Measurements from ENCODE around the gene ANTXRL.

Gene ANTXRL

DNA sequence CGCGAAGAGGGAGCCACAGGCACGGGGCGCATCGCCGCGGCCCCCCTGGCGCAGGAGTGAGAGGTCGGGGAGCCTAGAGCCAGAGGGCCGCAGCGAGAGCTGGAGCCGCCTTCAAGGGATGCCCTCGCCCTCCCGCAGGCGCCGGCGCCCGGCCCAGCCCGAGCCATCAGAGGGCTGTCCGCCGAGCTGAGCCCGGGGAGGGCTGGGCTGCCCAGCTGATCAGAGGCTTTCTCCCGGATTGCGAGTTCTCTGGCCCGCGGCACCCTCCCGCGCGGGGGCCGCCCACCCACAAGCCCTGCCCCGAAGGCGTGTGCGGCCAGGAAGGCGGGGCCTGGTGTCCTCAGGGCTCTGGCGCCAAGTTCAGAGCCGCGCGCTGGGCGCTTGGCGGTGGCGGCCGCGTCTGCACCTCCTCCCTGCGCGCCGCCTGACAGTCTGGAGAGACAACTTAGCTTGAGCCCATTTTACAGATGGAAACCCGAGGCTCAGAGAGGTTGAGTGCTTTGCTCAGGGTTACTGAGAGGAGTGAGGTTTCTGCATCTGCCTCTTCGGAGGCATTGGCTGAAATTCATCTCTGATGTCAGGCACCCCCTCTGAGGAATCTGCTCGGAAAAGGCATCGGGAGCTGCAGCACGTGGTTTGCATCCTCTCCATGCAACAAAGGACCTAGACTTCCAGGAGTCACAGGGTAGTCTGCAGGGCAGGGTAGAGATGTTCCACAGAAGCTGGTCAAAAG lies 3.8 kb upstream of the ANTXRL start:
- TF ChIP-seq, protein P1, sequence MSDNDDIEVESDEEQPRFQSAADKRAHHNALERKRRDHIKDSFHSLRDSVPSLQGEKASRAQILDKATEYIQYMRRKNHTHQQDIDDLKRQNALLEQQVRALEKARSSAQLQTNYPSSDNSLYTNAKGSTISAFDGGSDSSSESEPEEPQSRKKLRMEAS (IDR thresholded peaks at IDR 0.05) = peak; percentile 45; the same call in 1 of the 2 replicates
- TF ChIP-seq TAF1 (IDR thresholded peaks at IDR 0.05; ENCODE audit: low read depth) (0 out of 2 replicates have a peak, but pooled peaks have one; percentile 24), NFIC (IDR thresholded peaks at IDR 0.05) (0 out of 2 replicates have a peak, but pooled peaks have one; percentile 20), CEBPB (IDR thresholded peaks at IDR 0.05) (no peak), ZBTB7A (IDR thresholded peaks at IDR 0.05; ENCODE audit: low read depth) (no peak), TCF12 (IDR thresholded peaks at IDR 0.05; ENCODE audit: low read depth) (0 out of 2 replicates have a peak, but pooled peaks have one; percentile 20)

- TF ChIP-seq YY1 (IDR thresholded peaks at IDR 0.05; ENCODE audit: low read depth) = no peak
- no peak for TF ChIP-seq CEBPB (IDR thresholded peaks at IDR 0.05)
- TF ChIP-seq, protein P2, sequence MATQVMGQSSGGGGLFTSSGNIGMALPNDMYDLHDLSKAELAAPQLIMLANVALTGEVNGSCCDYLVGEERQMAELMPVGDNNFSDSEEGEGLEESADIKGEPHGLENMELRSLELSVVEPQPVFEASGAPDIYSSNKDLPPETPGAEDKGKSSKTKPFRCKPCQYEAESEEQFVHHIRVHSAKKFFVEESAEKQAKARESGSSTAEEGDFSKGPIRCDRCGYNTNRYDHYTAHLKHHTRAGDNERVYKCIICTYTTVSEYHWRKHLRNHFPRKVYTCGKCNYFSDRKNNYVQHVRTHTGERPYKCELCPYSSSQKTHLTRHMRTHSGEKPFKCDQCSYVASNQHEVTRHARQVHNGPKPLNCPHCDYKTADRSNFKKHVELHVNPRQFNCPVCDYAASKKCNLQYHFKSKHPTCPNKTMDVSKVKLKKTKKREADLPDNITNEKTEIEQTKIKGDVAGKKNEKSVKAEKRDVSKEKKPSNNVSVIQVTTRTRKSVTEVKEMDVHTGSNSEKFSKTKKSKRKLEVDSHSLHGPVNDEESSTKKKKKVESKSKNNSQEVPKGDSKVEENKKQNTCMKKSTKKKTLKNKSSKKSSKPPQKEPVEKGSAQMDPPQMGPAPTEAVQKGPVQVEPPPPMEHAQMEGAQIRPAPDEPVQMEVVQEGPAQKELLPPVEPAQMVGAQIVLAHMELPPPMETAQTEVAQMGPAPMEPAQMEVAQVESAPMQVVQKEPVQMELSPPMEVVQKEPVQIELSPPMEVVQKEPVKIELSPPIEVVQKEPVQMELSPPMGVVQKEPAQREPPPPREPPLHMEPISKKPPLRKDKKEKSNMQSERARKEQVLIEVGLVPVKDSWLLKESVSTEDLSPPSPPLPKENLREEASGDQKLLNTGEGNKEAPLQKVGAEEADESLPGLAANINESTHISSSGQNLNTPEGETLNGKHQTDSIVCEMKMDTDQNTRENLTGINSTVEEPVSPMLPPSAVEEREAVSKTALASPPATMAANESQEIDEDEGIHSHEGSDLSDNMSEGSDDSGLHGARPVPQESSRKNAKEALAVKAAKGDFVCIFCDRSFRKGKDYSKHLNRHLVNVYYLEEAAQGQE (IDR thresholded peaks at IDR 0.05; ENCODE audit: low read depth) = no peak
- TF ChIP-seq EP300 (IDR thresholded peaks at IDR 0.05; ENCODE audit: borderline replicate concordance) = no peak
- TF ChIP-seq, protein P3, sequence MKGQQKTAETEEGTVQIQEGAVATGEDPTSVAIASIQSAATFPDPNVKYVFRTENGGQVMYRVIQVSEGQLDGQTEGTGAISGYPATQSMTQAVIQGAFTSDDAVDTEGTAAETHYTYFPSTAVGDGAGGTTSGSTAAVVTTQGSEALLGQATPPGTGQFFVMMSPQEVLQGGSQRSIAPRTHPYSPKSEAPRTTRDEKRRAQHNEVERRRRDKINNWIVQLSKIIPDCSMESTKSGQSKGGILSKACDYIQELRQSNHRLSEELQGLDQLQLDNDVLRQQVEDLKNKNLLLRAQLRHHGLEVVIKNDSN (IDR thresholded peaks at IDR 0.05) = no peak
- TF ChIP-seq ZBTB7A (IDR thresholded peaks at IDR 0.05; ENCODE audit: low read depth) = no peak
- TF ChIP-seq, protein P1 (IDR thresholded peaks at IDR 0.05) = no peak
- TF ChIP-seq FOXM1 (IDR thresholded peaks at IDR 0.05; ENCODE audit: borderline replicate concordance, low read depth) = no peak
These were observed 3.1 kb upstream of the ANTXRL start for GRCh38 chr10:46283580-46284285.

GRCh38 chr10:46284286-46285229 lies 2.2 kb upstream of the ANTXRL start:
- TF ChIP-seq ZBTB7A (IDR thresholded peaks at IDR 0.05; ENCODE audit: low read depth) (0 out of 2 replicates have a peak, but pooled peaks have one; percentile 51), EP300 (IDR thresholded peaks at IDR 0.05; ENCODE audit: borderline replicate concordance) (0 out of 2 replicates have a peak, but pooled peaks have one; percentile 33), NFIC (IDR thresholded peaks at IDR 0.05) (0 out of 2 replicates have a peak, but pooled peaks have one; percentile 12), YY1 (IDR thresholded peaks at IDR 0.05; ENCODE audit: low read depth) (no peak), TAF1 (IDR thresholded peaks at IDR 0.05; ENCODE audit: low read depth) (no peak)
- TF ChIP-seq, protein P2 (IDR thresholded peaks at IDR 0.05; ENCODE audit: low read depth) = no peak
- TF ChIP-seq, protein P1 (IDR thresholded peaks at IDR 0.05) = no peak; the same call in 1 of the 2 replicates

GRCh38 chr10:46285300-46285699 lies 1.5 kb upstream of the ANTXRL start:
- no peak for TF ChIP-seq TAF1 (IDR thresholded peaks at IDR 0.05; ENCODE audit: low read depth)
- no peak for TF ChIP-seq YY1 (IDR thresholded peaks at IDR 0.05; ENCODE audit: low read depth)
- no peak for TF ChIP-seq FOXM1 (IDR thresholded peaks at IDR 0.05; ENCODE audit: borderline replicate concordance, low read depth)
- TF ChIP-seq, protein P2 (IDR thresholded peaks at IDR 0.05; ENCODE audit: low read depth) = no peak
- TF ChIP-seq EP300 (IDR thresholded peaks at IDR 0.05; ENCODE audit: borderline replicate concordance) = no peak
- no peak for TF ChIP-seq CEBPB (IDR thresholded peaks at IDR 0.05)
- TF ChIP-seq ZBTB7A (IDR thresholded peaks at IDR 0.05; ENCODE audit: low read depth) = no peak
- no peak for TF ChIP-seq RAD21 (IDR thresholded peaks at IDR 0.05; ENCODE audit: low read depth)
- TF ChIP-seq TEAD4 (IDR thresholded peaks at IDR 0.05) = no peak

Measured in Ishikawa (cell line).